Duodenal mucosa (tissue), 2 donors: ENCODE data around the gene QSOX2.

Experiments
- H3K27ac ChIP-seq: one replicate; pipeline ENCODE4 v1.7.0; 2013; ENCODE audit warnings: low read depth, low read length
- H3K27me3 ChIP-seq, 2 donors: one replicate each; pipeline ENCODE4 v1.7.0; 2013; ENCODE audit warnings: low read length in 2 of 2, control low read depth in 1 of 2; ENCODE audit not compliant: insufficient read depth in 2 of 2, control insufficient read depth in 1 of 2
- H3K36me3 ChIP-seq, 2 donors: one replicate each; pipeline ENCODE4 v1.7.0; 2013; ENCODE audit warnings: low read length in 2 of 2, control low read depth in 1 of 2; ENCODE audit not compliant: insufficient read depth in 2 of 2, control insufficient read depth in 1 of 2
- H3K4me1 ChIP-seq, 2 donors: one replicate each; pipeline ENCODE4 v1.7.0; 2013; ENCODE audit warnings: low read length in 2 of 2, control low read depth in 1 of 2; ENCODE audit not compliant: insufficient read depth in 2 of 2, control insufficient read depth in 1 of 2
- H3K4me3 ChIP-seq, 2 donors: one replicate each; pipeline ENCODE4 v1.7.0; 2013; ENCODE audit warnings: low read length in 2 of 2, low read depth in 1 of 2
- H3K9ac ChIP-seq, 2 donors: one replicate each; pipeline ENCODE4 v1.7.0; 2013; ENCODE audit warnings: low read length in 2 of 2, low read depth in 1 of 2
- H3K9me3 ChIP-seq, 2 donors: one replicate each; pipeline ENCODE4 v1.7.0; 2013; ENCODE audit warnings: low read length in 2 of 2, control low read depth in 1 of 2; ENCODE audit not compliant: control insufficient read depth in 1 of 2

The QSOX2 gene

GRCh38 chr9:136222166-136222905 lies 23.3 kb downstream of the QSOX2 start:
- Histone ChIP-seq H3K36me3 (peaks cover 3 to 49% of the 10 kb centered on the region in 2 donors), H3K27me3 (no peaks in the 10 kb centered on the region), H3K4me1 (no peaks in the 10 kb centered on the region)

GRCh38 chr9:136220017-136220729 lies 25.4 kb downstream of the QSOX2 start:
- Histone ChIP-seq H3K9ac (no peak overlapping the region), H3K36me3 (peaks cover 3 to 52% of the 10 kb centered on the region in 2 donors), H3K4me1 (no peaks in the 10 kb centered on the region), H3K4me3 (no peak overlapping the region), H3K27me3 (no peaks in the 10 kb centered on the region), H3K9me3 (no peaks in the 10 kb centered on the region), H3K27ac (no peak overlapping the region)

More at GRCh38 chr9:136222166-136222905, 23.3 kb downstream of the QSOX2 start:
- H3K9ac ChIP-seq = no peak overlapping the region
- H3K27ac ChIP-seq = no peak overlapping the region
- H3K9me3 ChIP-seq = no peaks in the 10 kb centered on the region
- no peak overlapping the region for H3K4me3 ChIP-seq

- Histone ChIP-seq H3K36me3 (peaks cover 11 to 57% of the 10 kb centered on the region in 2 donors), H3K27ac (no peak overlapping the region)
Measured at GRCh38 chr9:136219276-136219675, 26.3 kb downstream of the QSOX2 start.

GRCh38 chr9:136218673-136219072 lies 26.9 kb downstream of the QSOX2 start:
- Histone ChIP-seq H3K27ac (no peak overlapping the region), H3K4me1 (no peaks in the 10 kb centered on the region), H3K9ac (no peak overlapping the region), H3K9me3 (no peaks in the 10 kb centered on the region), H3K36me3 (peaks cover 11 to 57% of the 10 kb centered on the region in 2 donors), H3K27me3 (no peaks in the 10 kb centered on the region), H3K4me3 (no peak overlapping the region)

More at GRCh38 chr9:136219276-136219675, 26.3 kb downstream of the QSOX2 start:
- Histone ChIP-seq H3K4me1 (no peaks in the 10 kb centered on the region), H3K27me3 (no peaks in the 10 kb centered on the region), H3K4me3 (no peak overlapping the region), H3K9me3 (no peaks in the 10 kb centered on the region), H3K9ac (no peak overlapping the region)

- peaks cover 9 to 57% of the 10 kb centered on the region in 2 donors for H3K36me3 ChIP-seq
- H3K27me3 ChIP-seq = no peaks in the 10 kb centered on the region
- H3K9me3 ChIP-seq = no peaks in the 10 kb centered on the region
- no peaks in the 10 kb centered on the region for H3K4me1 ChIP-seq
- no peak overlapping the region for H3K4me3 ChIP-seq
- no peak overlapping the region for H3K27ac ChIP-seq
- H3K9ac ChIP-seq = no peak overlapping the region
Measured at GRCh38 chr9:136218271-136218670, 27.3 kb downstream of the QSOX2 start.

GRCh38 chr9:136216541-136217244 lies 28.9 kb downstream of the QSOX2 start:
- Histone ChIP-seq H3K36me3 (peaks cover 13 to 46% of the 10 kb centered on the region in 2 donors), H3K4me3 (no peak overlapping the region)

GRCh38 chr9:136213733-136214132 lies 31.9 kb downstream of the QSOX2 start:
- no peaks in the 10 kb centered on the region for H3K27me3 ChIP-seq
- H3K27ac ChIP-seq = no peak overlapping the region
- no peak overlapping the region for H3K9ac ChIP-seq
- H3K36me3 ChIP-seq = peaks cover 17 to 51% of the 10 kb centered on the region in 2 donors
- H3K4me1 ChIP-seq = no peaks in the 10 kb centered on the region
- H3K9me3 ChIP-seq = no peaks in the 10 kb centered on the region
- no peak overlapping the region for H3K4me3 ChIP-seq

More at GRCh38 chr9:136216541-136217244, 28.9 kb downstream of the QSOX2 start:
- no peaks in the 10 kb centered on the region for H3K27me3 ChIP-seq
- H3K27ac ChIP-seq = no peak overlapping the region
- H3K4me1 ChIP-seq = no peaks in the 10 kb centered on the region
- H3K9ac ChIP-seq = no peak overlapping the region
- H3K9me3 ChIP-seq = no peaks in the 10 kb centered on the region

- H3K9ac ChIP-seq = no peak overlapping the region
- no peak overlapping the region for H3K4me3 ChIP-seq
- peaks cover 17 to 46% of the 10 kb centered on the region in 2 donors for H3K36me3 ChIP-seq
- no peaks in the 10 kb centered on the region for H3K27me3 ChIP-seq
- no peak overlapping the region for H3K27ac ChIP-seq
- no peaks in the 10 kb centered on the region for H3K4me1 ChIP-seq
- H3K9me3 ChIP-seq = no peaks in the 10 kb centered on the region
Measured at GRCh38 chr9:136212345-136212950, 33.2 kb downstream of the QSOX2 start.

- Histone ChIP-seq H3K27ac (no peak overlapping the region), H3K4me3 (no peak overlapping the region), H3K4me1 (no peaks in the 10 kb centered on the region), H3K27me3 (no peaks in the 10 kb centered on the region), H3K9me3 (no peaks in the 10 kb centered on the region), H3K36me3 (peaks cover 17 to 46% of the 10 kb centered on the region in 2 donors), H3K9ac (no peak overlapping the region)
Measured at GRCh38 chr9:136211441-136212344, 33.9 kb downstream of the QSOX2 start.
